Activated CD4-positive, alpha-beta T cell treated with anti-CD3 and anti-CD28 coated beads for 1 hour (primary cell): ENCODE results near the gene NCBP2L.
A peak's percentile ranks its signal among the peaks of the same experiment; 100 is the strongest.
"Not testable (repeated sequence)": the region's sequence is repeated elsewhere in the genome, so short reads cannot be mapped to it uniquely, and the experiment has no call there.

Source experiments
- DNase-seq: peaks from one replicate; pipeline ENCODE4 v3.0.0-alpha.2; 2020

The NCBP2L gene

DNA sequence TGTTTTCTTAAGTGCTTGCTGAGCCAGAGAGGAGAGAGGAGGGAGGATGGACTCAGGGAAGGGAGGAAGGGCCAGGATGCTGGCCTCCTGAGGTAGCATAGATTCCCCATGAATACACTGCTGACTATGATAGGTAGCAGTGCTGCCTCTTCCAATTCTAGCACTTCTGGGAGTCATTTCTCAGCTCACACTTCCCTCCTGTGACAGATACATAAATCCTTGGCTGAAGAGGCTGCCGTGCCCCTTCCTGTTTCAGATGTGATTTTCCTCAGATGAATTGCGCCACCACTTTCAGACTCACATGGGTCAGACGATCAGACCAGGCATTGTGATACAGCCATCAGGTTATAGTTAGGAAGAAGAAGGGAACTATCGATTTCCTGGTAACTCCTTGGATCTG lies 24.3 kb upstream of the NCBP2L start:
- DNase-seq = no peak

GRCh38 chrX:107755721-107756120 lies 21.8 kb upstream of the NCBP2L start:
- DNase-seq = no peak

DNA sequence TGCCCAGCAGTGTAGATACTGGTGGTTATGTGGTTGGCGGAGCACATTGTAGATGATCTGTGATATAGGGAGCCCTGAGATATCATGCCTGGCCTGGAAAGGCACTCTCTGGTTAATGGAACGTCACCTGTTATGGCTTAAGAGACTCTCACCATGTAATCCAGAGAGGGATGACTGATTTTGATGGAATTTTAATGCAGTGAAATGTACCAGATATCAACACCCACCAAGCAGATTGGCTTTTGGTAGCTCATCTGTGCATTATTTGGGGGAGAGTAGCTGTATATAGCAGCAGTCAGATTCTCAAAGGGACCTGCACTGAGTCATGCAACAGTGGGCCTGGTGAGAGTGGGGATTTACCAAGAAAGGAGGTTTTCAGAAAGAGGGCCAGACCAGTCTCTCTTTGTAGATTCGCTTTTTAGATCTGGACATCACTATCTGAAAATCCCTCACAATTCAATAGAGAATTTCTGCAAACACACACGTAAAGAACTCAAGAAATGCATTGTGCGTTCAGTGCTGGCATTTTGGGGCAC lies 19.2 kb upstream of the NCBP2L start:
- DNase-seq = no peak

DNA sequence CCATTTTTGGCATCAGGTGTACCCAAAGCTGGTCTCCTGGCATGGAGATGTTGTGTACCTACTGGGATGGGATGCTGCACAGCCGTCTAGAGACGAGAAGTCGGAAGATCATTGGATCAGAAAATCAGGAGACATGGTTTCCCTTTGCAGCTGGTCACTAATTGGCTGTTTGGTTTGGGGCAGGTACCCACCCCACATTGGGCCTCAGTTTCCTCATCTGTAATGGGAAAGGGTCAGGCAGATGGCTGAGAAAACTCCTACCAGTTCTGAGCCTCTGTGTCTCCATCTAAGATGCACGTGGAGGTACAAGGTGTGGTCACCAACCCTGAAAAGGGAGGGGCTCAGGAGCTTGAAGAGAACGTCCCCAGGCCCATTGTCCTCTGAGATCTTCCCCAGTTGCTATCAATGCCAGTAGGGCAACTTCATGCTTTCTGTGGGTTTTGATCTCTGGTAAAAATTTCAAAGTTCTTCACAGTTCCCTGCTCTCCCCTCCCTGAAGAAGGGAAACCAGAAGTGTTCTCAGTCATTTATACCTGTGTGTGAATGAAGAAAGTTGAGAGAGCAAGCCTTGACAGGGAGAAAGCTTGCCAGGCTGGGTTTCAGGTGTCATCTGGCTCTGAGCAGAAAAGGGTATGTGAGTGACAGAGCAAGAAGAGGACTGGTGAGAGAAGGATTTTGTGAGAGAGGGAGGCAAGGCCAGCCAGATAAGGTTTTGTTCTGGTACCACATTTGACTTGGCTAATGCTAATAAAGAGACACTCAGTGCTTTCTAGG lies 17.0 kb upstream of the NCBP2L start:
- no peak for DNase-seq

GRCh38 chrX:107763647-107764046 lies 13.9 kb upstream of the NCBP2L start:
- no peak for DNase-seq

- no peak for DNase-seq
Observed at GRCh38 chrX:107764845-107765608, 12.5 kb upstream of the NCBP2L start.

DNA sequence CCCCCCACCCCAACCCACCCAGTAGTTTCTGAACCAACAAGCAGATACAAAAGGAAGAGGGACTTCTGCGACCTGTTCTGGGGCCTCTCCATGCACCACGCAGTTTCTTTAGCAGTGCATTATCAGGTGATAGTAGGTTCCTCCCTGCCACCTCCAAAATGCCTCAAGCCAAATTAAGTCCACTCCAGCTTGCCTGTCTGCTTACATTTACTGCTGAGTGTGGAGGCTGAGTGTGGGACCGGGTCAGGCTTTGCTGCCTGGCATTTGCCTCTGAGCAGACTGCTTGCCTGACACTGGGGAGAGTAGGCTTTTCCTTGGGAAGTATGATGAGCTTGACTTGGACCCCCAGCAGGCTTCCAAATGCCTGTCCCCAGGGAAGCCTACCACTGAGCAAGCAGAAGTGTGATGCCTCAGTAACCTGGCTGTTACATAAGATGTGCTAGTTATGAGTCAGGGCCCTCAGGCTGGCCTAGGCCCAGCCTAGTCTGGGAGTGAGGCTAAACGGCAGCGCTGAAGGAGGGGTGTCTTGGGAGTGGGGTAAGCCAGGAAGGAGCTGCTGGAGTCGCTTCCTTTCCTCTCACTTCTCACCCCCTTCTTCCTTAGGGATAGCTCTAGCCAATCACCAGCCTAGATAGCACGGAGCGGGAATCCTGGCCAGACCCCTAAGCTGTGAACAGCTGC lies 10.9 kb upstream of the NCBP2L start:
- DNase-seq = no peak

- no peak for DNase-seq
Observed at GRCh38 chrX:107768051-107768450, 9.5 kb upstream of the NCBP2L start.

GRCh38 chrX:107769581-107770317 lies 7.8 kb upstream of the NCBP2L start:
- DNase-seq = no peak

DNA sequence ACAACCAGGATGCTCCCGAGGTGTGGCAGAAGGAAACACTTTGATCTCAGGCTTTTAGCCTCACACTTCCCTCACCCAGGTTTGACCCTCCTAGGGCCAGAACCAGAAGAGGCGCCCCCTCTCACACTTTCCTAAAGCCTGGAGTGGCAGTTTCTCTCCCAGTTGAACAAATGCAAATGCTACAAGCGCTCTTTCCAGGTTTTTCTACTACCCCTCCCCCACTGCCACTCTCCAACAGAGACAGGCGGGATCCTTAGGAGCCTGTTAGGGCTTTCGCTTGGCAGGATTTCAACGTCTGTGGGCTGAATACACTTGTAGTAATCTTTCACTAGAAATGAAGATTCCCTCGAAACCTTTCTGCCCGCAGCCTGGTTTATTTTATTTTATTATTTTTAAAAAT lies 4.3 kb upstream of the NCBP2L start:
- DNase-seq = no peak

DNA sequence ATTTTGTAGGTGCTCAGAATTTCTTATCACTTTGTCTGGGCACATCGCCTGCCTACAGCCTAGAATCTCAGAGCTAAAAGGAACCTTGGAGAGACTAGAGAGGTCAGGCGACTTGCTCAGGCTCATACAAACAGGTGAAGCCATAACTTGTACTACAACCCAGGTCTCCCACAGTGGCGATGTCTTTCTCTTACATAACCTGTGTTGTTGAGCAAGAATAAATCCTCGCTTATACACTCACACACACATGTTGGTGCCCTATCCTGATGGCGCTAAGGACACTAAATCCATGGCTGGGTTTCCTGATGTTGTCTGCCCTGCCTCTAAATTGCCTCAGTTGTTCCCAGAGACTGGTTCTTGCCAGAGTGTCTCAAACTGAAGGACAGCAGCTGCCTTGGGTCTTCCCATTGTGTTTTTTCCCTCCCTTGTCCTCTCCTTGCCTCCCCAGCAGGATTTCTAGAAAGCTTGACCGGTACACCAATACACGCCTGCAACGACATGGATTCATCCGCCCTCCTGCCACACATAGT lies 3.6 kb upstream of the NCBP2L start:
- no peak for DNase-seq

GRCh38 chrX:107775000-107775733 lies 2.4 kb upstream of the NCBP2L start:
- no peak for DNase-seq

GRCh38 chrX:107775734-107776511 lies 1.6 kb upstream of the NCBP2L start, which contains the start of gene TSC22D3:
TSC22D3 (minus strand) TSS chrX:107775787; CDS start chrX:107775419, 368 bp downstream.
- DNase-seq = peak; percentile 16

DNA sequence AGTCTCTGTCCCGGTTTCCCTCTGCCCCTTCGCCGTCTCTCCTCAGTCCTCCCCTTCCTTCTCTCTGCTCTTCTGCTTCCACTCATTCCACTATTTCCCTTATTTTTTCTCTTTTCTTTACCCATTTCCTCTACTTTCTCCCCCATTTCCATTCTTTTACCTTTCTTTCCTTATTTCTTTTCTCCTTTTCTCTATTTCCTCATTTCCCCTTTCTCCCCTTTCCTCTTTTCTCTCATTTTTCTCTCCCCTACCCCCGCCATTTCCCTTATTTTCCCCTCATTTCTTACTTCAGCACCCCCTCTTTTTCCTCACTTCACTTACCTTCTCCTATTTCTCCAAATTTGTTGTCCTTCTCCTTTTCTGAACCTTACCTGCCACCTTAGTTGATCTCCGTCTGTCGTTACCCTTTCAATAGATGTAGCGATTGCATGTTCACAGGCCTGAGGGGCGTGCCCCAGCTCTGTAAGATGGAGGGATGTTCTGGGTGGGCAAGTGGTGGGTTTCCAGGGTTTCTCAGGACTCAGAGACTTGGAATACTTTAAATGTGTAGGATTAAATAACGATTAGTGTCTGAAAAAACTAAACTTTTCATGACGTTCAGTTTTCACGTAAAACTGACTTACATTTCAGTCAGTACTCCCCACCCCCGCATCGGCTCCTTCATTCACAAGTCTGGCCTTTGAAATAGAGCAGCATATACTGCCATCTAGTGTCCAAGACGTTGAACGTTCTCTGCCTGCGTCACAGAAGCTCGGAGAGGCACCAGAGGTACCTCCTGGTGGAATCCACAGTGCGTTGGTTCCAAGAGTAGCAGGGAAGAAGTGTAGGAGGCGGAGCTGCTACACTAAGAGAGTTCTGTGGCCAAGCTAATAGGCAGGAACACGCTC lies 641 bp upstream of the NCBP2L start:
- DNase-seq = peak; percentile 59

GRCh38 chrX:107780525-107780924 lies 3.0 kb downstream of the NCBP2L start:
- no peak for DNase-seq

- no peak for DNase-seq
Observed at GRCh38 chrX:107787827-107788226, 10.3 kb downstream of the NCBP2L start.

- no peak for DNase-seq
Observed at GRCh38 chrX:107804427-107804826, 26.9 kb downstream of the NCBP2L start.

DNA sequence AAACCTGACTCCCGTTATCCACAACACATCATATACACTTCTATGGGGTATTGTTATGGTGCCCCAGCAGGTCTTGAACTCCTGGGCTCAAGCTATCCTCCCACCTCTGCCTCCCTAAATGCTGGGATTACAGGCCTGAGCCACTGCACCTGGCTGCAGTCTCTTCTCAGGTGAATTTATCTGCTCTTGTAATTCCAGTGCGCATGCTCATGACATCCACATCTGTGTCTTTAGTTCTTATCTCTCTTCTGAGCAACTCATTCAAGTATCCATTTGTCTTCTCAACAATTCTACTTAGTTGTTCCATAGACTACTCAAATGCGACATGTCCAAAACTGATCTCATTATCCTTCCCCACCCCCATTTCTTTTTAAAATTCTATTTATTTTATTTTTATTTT lies 27.6 kb downstream of the NCBP2L start:
- DNase-seq = no peak

- DNase-seq = not testable (repeated sequence)
Observed at GRCh38 chrX:107810053-107810452, 32.5 kb downstream of the NCBP2L start.
